Heart left ventricle (tissue), 13 donors: ENCODE results near the gene PDGFRB.

Experiments
- CTCF ChIP-seq, 12 donors: fragments of 200-600 bp; sonication (generic) in 4 of 12; IDR thresholded peaks; one replicate each; pipeline versions ENCODE4 v1.5.0 to v1.8.0; 2018 to 2022; ENCODE audit warnings: antibody characterized with exemption in 12 of 12, mild to moderate bottlenecking in 5 of 12
- POLR2A ChIP-seq, 2 donors: fragments of 450-650 bp; IDR thresholded peaks; one replicate each; pipeline ENCODE4 v1.6.1; 2017; ENCODE audit warnings: antibody characterized with exemption in 2 of 2, mild to moderate bottlenecking in 2 of 2, moderate library complexity in 2 of 2
- donor health status: ischemic (EF 13 %, LVEDD 7.1; RV severe dilation, severe dysfunction).
- donor health status: DM: no; HTN: yes; CAD: no.
- donor health status: DM: no; HTN: no; CAD: no.
- donor health status: ischemic (EF 25% LVEDD 6.9; RV normal size, moderate dysfunction).
- donor health status: ischemic (EF 25% LVEDD 5.7; RV mildly dilated, moderate dysfunction).
- donor health status: ischemic (EF 35%, LVEDD 5.7; RV mildly dilated, moderate dysfunction).
- donor health status: nonischemic (EF 11% LVEDD 7.7; RV severe dilation, severe dysfunction).
- donor health status: DM: yes; HTN: yes; CAD: no.
- donor health status: PGD.
- donor health status: ischemic (EF 29% LVEDD 5.4; RV normal size, mild dysfunction).
- donor health status: nonischemic (EF 23%, LVEDD 6.1; RV moderate dilation, normal function).

- TF ChIP-seq CTCF (IDR thresholded peaks at IDR 0.05) (no peak), POLR2A (IDR thresholded peaks at IDR 0.05) (no peak)
Observed at GRCh38 chr5:150132740-150133139, 22.9 kb downstream of the PDGFRB start.
